TTC549 (cell line): ENCODE measurements around the gene LY6G5C.
A peak's percentile ranks its signal among the peaks of the same experiment; 100 is the strongest.
"Not testable (repeated sequence)": the region's sequence is repeated elsewhere in the genome, so short reads cannot be mapped to it uniquely, and the experiment has no call there.

Experiments used
- FAIRE-seq: peaks from 2 replicates; lab custom pipeline; 2012; peaks lifted over from hg19 to GRCh38; lab: Jason Lieb, UNC

LY6G5C gene

GRCh38 chr6:31715022-31715958 is 34.4 kb upstream of the LY6G5C start, which contains the start of gene LY6G6D:
LY6G6D (plus strand) TSS chr6:31715348; CDS start chr6:31715356, 8 bp downstream.
- FAIRE-seq: no peak

GRCh38 chr6:31713991-31714684 is 33.3 kb upstream of the LY6G5C start:
- FAIRE-seq: no peak

GRCh38 chr6:31713465-31713864 is 32.6 kb upstream of the LY6G5C start:
- FAIRE-seq: no peak

- FAIRE-seq: no peak
Observed at GRCh38 chr6:31712296-31712695, 31.4 kb upstream of the LY6G5C start.

- no peak for FAIRE-seq
Observed at GRCh38 chr6:31711233-31711632, 30.4 kb upstream of the LY6G5C start.

- FAIRE-seq: no peak
Observed at GRCh38 chr6:31710523-31711219, 29.8 kb upstream of the LY6G5C start.

- not testable (repeated sequence) for FAIRE-seq
Observed at GRCh38 chr6:31709157-31709556, 28.3 kb upstream of the LY6G5C start.

- no peak for FAIRE-seq
Observed at GRCh38 chr6:31708224-31708623, 27.4 kb upstream of the LY6G5C start.

- no peak for FAIRE-seq
Observed at GRCh38 chr6:31707701-31708100, 26.8 kb upstream of the LY6G5C start.

- no peak for FAIRE-seq
Observed at GRCh38 chr6:31706599-31706998, 25.7 kb upstream of the LY6G5C start, which contains the start of gene LY6G6F. LY6G6F (plus strand) TSS chr6:31706866; CDS start chr6:31706907, 41 bp downstream.

GRCh38 chr6:31705931-31706330 is 25.1 kb upstream of the LY6G5C start:
- no peak for FAIRE-seq

- peak; percentile 69 for FAIRE-seq
Observed at GRCh38 chr6:31702819-31703716, 22.2 kb upstream of the LY6G5C start, which contains the start of gene ABHD16A. ABHD16A (minus strand) TSS chr6:31703324; CDS start chr6:31703281, 43 bp downstream.

- no peak for FAIRE-seq
Observed at GRCh38 chr6:31702405-31702818, 21.5 kb upstream of the LY6G5C start.

- FAIRE-seq: no peak
Observed at GRCh38 chr6:31701666-31702404, 21.0 kb upstream of the LY6G5C start.

GRCh38 chr6:31700740-31701401 is 20.0 kb upstream of the LY6G5C start:
- FAIRE-seq: no peak

- FAIRE-seq: no peak
Observed at GRCh38 chr6:31697555-31697954, 16.7 kb upstream of the LY6G5C start.

GRCh38 chr6:31693535-31693934 is 12.7 kb upstream of the LY6G5C start:
- FAIRE-seq: no peak

GRCh38 chr6:31692886-31693285 is 12.0 kb upstream of the LY6G5C start:
- no peak for FAIRE-seq

- FAIRE-seq: no peak
Observed at GRCh38 chr6:31692353-31692752, 11.5 kb upstream of the LY6G5C start.

- FAIRE-seq: no peak
Observed at GRCh38 chr6:31691564-31692108, 10.8 kb upstream of the LY6G5C start.
